CD4-positive, alpha-beta T cell treated with Interferon gamma for 1 hour (primary cell): ENCODE data around the gene LRP1-AS.

Experiments
- DNase-seq: peaks from one replicate; pipeline ENCODE4 v3.0.0-alpha.2; 2020

Gene LRP1-AS

DNA sequence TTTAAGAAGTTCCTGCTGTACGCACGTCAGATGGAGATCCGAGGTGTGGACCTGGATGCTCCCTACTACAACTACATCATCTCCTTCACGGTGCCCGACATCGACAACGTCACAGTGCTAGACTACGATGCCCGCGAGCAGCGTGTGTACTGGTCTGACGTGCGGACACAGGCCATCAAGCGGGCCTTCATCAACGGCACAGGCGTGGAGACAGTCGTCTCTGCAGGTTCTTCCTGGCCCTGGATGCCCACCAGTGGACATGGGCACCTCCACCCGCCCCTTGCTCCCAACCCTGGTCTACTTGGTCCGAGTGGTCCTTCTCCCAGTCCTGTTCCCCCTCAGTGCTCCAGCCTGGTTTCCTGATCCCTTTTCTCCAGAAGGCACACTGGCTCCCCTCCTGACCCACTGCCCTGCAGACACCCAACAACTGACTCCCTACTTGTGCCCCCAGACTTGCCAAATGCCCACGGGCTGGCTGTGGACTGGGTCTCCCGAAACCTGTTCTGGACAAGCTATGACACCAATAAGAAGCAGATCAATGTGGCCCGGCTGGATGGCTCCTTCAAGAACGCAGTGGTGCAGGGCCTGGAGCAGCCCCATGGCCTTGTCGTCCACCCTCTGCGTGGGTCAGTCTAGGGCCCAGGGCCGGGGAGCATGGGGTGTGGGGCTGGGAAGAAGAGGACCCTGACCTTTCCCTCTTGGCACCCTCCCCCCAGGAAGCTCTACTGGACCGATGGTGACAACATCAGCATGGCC, 32.1 kb upstream of the LRP1-AS start:
- no peak for DNase-seq

DNA sequence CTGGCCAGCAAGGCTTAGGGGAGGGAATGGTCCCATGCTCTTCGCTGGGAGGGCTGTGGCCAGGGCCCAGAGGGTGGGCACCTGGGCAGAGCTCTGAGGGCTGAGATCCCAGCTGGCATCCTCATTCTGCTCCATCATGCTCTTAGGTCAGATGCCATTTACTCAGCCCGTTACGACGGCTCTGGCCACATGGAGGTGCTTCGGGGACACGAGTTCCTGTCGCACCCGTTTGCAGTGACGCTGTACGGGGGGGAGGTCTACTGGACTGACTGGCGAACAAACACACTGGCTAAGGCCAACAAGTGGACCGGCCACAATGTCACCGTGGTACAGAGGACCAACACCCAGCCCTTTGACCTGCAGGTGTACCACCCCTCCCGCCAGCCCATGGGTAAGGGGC, 30.8 kb upstream of the LRP1-AS start:
- DNase-seq: no peak

DNA sequence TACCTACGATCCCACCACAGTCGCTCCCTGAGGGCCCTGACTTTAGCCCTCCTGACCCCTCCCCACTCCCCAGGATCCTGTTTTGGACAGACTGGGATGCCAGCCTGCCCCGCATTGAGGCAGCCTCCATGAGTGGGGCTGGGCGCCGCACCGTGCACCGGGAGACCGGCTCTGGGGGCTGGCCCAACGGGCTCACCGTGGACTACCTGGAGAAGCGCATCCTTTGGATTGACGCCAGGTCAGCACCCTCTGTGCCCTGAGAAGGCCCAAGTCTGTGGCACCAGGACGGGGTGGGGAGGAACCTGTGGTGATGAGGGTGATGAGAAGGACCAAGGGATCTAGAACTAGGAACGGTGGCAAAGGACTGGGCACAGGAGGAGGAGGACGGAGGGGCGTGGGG, 29.9 kb upstream of the LRP1-AS start:
- DNase-seq: no peak

DNA sequence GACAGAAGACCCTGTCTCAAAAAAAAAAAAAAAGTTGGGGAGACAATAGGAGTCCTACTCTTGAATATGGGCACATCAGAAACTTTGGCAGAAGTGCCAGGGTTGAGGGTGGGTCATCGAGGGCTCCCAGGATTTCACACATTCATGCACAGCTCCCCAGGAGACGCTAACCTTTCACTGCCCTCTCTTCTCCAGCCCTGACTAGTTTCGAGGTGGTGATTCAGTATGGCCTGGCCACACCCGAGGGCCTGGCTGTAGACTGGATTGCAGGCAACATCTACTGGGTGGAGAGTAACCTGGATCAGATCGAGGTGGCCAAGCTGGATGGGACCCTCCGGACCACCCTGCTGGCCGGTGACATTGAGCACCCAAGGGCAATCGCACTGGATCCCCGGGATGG, 29.4 kb upstream of the LRP1-AS start:
- DNase-seq: no peak

DNA sequence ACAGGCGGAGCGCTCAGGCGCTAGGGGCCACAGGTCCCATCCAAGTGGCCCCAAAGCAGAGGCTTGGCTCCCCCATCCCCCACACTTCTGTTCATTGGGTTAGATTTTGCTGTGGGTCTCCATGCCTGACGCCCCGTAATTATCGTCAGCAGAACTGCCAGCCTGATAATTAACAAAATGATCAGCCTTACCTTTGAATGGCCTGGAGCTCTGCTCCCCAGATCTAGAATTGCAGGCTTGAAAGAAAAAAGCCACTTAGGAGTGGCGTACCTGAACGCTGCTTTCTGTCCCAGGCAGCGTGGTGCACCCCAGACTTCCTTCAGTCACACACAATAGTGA, 28.7 kb upstream of the LRP1-AS start:
- DNase-seq: no peak

DNA sequence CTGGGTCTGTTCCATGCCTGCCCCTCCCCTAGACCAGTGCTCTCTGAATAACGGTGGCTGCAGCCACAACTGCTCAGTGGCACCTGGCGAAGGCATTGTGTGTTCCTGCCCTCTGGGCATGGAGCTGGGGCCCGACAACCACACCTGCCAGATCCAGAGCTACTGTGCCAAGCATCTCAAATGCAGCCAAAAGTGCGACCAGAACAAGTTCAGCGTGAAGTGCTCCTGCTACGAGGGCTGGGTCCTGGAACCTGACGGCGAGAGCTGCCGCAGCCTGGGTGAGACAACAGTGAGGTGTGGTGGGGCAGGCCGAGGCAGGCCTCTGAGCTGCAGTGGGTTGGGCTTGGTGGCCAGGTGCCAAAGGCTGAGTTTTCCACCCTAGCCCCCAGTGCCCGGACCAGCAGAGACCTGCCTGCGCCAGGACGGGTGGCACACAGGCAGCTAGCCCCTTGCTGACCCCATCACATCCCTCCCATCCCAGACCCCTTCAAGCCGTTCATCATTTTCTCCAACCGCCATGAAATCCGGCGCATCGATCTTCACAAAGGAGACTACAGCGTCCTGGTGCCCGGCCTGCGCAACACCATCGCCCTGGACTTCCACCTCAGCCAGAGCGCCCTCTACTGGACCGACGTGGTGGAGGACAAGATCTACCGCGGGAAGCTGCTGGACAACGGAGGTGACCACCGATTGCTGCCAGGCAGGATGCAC, 28.2 kb upstream of the LRP1-AS start:
- peak; percentile 46 for DNase-seq

DNA sequence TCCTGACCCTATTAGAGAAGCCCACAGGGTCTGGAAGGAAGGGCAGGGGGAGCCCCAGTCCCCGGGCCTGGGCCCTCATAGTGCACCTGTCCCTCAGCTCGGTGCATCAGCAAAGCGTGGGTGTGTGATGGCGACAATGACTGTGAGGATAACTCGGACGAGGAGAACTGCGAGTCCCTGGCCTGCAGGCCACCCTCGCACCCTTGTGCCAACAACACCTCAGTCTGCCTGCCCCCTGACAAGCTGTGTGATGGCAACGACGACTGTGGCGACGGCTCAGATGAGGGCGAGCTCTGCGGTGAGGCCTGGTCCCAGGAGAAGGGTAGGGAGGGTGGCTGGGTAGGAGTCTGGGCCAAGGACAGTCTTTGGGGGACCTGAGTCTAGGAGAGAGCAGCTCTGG, 26.3 kb upstream of the LRP1-AS start:
- no peak for DNase-seq

DNA sequence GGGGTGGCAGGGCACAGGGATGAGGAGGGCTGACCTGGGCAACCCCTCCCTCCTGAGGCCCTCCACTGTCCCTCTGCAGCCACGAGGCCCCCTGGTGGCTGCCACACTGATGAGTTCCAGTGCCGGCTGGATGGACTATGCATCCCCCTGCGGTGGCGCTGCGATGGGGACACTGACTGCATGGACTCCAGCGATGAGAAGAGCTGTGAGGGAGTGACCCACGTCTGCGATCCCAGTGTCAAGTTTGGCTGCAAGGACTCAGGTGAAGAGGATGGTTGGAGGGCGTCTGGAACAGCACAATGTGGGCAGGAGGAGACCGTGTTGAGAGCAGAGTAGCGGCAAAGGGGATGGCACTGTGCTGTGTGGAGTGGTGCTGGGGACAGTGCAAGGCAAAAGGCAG, 25.7 kb upstream of the LRP1-AS start:
- DNase-seq: no peak

DNA sequence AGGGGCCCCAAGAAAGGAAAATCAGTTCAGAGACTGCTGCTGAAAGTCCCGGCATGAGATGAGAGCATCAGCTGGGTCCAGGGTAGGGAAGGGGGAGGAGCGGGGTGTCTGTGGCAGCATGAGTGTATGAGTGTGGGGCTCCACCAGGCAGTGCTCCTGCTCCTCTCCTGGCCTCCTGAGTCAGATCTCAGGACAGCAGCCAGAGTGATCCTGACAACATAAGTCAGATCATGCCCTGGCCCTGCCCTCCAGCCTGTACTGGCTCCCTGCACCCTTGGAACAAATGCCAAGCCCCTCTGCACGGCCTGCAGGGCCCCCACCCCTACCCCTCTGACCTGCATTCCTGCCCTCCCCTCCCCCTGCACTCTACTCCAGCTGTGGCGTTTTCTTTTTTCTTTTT, 24.2 kb upstream of the LRP1-AS start:
- no peak for DNase-seq

DNA sequence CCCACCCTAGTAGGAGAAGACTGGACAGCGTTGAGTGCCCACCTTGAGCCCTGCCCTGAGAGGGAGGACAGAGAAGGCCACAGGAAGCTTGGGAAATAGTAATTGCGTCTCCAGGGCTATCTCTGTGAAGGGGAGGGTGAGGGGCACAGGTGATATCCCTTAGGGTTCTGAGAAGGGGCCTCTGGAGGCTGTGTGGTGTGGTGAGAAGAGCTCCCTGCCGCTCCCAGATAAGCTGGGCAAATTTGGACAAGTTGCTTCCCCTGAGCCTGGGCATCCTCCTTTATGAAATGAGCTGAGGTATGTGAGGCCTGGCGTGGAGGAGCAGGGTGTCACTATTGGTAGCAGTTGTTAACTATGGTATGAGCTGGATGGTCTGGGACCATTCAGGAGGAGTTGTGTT, 23.5 kb upstream of the LRP1-AS start:
- no peak for DNase-seq

DNA sequence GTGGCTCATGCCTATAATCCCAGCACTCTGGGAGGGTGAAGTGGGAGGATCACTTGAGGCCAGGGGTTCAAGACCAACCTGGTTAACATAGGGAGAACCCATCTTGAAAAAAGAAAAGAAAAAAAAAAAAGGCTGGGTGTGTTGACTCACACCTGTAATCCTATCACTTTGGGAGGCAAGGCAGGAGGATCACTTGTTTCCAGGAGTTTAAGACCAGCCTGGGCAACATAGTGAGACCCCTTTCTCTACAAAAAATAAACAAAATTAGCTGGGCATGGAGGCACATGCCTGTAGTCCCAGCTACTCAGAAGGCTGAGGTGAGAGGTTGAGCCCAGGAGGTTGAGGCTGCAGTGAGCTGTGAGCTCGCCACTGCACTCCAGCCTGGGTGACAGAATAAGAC, 23.0 kb upstream of the LRP1-AS start:
- DNase-seq: no peak

DNA sequence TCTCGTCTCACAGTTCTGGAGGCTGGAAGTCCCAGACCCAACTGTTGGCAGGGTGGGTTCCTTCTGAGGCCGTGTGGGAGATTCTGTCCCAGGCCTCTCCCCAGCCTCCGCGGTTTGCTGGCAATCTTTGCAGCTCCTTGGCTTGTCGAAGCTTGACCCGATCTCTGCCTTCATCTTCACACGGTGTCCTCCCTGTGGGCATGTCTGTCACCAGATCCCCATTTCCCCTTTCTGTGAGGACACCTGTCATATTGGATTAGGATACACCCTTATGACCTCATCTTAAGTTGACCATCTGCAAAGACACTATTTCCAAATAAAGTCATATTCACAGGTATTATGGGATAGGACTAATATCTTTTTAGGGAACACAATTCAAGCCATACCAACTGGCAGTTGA, 22.6 kb upstream of the LRP1-AS start:
- DNase-seq: no peak

DNA sequence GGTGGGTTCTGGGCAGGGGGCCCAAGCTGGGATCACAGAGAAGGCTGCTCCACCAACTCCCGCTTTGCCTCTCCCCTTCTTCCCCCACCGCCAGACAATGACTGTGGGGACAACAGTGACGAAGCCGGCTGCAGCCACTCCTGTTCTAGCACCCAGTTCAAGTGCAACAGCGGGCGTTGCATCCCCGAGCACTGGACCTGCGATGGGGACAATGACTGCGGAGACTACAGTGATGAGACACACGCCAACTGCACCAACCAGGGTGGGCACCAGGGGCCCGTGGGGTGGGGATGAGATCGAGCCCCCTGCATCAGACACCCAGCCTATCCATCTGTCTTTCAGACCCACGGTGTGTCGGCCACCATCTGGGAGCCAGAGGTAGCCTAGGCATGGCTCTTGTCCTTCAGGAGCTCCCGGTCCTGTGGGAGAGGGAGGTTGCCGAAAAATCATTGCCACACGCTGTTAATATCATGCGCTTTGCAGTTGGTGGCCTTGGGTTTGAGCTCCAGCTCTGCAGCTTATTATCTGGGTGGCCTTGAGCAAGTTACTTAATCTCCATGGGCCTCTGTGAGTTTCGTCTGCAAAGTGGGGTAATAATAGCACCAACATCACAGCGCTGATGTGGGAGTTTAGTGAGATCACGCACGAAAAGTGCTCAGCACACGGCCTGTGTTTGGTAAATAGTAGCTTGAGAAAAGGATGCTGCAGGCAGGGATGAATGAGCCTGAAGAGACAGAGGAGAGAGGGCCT, 21.8 kb upstream of the LRP1-AS start:
- no peak for DNase-seq

DNA sequence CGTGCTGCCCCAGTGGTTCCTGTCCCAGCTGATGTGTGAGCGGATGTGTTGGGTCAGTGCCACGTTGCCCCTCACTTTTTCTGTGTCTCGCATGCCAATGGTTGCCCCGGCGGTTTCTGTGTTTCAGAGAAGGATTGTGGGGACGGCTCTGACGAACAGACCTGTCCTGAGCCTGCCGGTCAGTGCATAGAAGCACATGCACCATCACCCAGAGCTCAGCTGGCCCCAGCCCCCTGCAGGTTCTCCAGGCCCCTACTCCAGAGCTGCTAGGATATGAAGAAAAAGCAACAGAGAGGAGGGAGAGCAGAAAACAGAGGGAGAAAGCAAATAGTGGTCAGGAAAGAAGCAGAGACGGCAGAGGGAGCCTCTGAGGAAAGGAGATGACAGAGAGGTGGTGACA, 20.6 kb upstream of the LRP1-AS start:
- DNase-seq: no peak

DNA sequence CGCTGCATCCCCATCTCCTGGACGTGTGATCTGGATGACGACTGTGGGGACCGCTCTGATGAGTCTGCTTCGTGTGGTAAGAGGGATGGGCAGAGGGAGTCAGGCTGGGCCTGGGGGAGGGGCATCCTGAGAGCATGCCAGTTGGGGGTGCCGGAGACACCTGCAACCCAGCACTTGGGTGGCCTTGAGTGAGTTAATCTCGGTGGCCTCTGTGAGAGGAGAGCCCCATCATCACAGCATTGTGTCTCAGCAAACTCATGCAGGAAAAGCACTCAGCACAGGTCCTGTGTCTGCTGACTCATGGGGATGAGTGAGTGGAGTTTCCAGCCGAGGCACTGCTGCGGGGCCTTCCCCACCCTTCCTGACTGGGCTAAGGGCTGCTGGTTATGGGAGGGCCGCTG, 19.6 kb upstream of the LRP1-AS start:
- DNase-seq: no peak

DNA sequence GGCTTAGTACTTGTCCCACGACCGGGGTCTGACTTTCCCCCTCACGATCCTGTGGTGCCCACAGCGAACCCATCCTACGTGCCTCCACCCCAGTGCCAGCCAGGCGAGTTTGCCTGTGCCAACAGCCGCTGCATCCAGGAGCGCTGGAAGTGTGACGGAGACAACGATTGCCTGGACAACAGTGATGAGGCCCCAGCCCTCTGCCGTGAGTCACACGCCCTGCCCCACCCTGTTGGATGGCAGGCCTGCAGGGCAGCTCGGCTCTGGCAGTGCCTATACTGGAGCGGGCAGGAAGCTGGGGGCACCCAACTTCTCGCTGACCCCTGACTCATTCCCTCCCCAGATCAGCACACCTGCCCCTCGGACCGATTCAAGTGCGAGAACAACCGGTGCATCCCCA, 18.3 kb upstream of the LRP1-AS start:
- no peak for DNase-seq

DNA sequence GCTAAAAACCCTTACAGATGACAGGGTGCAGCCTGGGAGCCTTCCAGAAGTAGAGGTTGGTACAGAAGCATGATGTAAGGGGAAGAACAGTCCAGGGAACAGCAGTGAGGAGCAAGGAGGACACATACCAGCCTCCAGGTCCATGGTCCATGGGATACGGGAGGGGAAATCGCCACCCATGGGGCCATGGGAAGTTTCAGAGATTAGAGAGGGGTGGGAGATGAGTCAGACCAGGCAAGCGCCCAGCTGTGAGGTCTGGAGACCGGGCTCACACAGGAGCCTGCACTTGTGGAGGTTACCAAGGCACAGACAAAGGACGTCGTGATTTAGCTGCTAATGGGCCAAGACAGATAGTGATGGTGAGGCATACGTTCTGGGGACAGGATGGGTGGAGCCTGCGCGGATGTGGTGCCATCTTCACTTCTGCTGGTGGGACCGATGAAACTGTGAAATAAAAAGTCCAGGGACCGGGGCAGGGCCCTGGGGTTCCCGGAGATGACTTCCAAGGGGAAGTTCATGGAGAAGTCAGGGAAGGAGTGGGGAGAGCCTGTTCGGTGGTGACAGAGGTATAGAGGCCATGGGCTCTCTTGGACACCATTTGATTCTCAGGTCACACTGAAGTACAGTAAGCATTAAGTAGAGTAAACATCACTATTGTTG, 17.7 kb upstream of the LRP1-AS start:
- no peak for DNase-seq

DNA sequence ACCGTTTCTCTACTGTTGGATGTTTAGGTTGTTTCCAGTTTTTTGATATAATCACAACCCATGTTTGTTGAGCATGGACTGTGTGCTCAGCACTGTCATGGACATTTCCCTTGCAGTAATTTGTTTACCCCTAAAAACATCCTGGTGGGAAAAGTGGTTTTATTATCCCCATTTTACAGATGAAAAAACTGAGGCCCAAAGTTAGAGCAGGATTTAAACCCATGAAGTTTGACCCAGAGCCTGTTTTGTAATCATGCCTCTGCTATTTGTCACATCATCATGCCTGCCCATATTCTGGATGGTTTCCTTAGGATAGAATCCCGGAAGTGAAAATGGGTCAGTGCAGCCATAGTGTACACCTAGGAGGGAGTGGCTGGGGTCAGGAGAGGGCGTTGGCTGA, 17.0 kb upstream of the LRP1-AS start:
- DNase-seq: no peak

DNA sequence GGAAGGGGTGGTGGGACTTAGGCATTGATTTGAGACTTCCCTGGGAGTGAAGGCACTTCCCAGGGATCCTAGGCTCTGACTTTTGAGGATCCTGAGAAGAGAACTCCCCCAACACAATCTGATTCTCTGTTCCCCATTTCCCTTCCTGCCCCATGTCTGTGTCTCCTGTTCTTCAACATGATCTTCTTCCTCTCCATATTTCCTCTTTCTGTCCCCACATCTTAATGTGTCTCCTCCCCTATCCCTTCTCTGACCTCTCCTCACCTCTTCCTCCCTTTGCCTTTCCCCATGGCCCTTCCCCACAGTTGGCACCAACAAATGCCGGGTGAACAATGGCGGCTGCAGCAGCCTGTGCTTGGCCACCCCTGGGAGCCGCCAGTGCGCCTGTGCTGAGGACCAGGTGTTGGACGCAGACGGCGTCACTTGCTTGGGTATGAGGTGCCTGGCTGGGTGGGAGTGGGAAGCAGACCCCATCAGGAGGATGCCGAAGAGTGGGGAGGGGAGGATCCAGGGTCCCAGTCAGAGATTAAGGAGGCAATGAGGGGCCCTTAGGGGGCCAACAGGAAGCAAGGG, 15.2 kb upstream of the LRP1-AS start:
- DNase-seq: no peak

DNA sequence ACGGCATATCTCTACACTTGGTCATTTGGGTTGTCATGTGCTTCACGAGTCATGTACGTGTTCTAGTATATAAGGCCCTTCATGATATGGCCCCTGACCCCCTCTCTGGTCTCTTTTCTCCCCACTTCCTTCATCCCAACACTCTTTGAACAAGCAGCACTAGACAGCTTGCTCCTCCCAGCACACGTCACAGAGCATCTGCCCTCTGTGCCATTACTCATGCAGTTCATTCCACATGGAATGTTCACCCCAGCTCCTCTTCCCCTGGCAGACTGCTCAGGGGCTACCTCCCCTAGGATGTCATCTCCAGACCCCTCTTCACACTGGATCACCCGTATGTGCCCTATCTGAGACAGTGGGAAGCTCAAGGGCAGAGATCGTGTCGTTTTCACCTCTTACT, 14.1 kb upstream of the LRP1-AS start:
- DNase-seq: no peak

DNA sequence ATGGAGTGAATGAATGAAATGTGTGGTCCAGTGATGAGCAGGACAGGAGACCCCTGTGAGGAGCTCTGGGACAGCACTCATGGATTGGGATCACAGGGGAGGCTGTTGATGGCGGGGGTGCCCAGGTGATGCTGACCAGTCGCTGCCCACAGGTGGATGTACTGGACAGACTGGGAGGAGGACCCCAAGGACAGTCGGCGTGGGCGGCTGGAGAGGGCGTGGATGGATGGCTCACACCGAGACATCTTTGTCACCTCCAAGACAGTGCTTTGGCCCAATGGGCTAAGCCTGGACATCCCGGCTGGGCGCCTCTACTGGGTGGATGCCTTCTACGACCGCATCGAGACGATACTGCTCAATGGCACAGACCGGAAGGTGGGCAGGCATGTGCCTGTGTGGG, 13.3 kb upstream of the LRP1-AS start:
- no peak for DNase-seq

DNA sequence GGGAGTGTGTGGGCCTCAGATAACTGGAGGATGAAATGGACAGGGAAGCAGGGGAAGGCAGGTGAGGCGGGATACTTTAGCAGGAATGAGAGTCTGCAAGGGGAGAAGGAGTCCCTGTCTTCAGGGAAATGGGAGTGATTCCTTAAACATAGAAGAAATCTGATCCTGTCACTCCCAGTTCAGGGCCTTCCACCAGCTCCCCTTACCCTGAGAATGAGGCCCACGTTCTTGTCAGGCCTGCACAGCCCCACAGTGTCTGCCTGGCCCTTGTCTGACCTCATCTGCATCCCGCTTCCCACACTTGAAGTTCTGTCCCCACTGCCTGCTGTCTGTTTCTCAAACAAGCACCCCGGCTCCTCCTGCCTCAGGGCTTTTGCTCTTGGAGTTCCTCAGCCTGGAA, 12.6 kb upstream of the LRP1-AS start:
- DNase-seq: no peak

DNA sequence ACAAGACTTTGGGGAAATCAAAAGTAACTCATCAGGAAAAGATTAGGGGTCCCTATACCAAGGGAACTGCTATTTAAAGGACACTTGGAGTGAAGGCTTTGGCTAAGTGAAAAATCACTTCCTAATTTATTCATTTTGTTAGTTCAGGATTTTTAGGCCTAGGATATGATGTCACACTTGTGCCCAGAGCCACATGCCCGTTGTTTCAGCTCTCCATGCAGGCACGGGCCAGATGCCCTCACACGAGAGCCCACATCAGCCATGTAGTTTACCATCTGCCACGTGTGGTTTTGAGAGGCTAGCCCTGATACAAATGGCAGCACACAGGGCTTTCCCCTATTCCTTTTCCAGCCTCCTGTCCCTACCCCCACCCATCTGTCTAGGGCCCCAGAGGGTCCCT, 11.9 kb upstream of the LRP1-AS start:
- DNase-seq: no peak
